Measurements from ENCODE around the gene TRIM27. TPM values are rescaled to one million over a fixed set of nuclear protein-coding genes. Genes with fewer than 3 reads are reported as not detected.

TRIM27 gene
- total RNA-seq, 4 donors from 2014 or later, result 30.0 to 48.0 (median 40.2) TPM

DNA sequence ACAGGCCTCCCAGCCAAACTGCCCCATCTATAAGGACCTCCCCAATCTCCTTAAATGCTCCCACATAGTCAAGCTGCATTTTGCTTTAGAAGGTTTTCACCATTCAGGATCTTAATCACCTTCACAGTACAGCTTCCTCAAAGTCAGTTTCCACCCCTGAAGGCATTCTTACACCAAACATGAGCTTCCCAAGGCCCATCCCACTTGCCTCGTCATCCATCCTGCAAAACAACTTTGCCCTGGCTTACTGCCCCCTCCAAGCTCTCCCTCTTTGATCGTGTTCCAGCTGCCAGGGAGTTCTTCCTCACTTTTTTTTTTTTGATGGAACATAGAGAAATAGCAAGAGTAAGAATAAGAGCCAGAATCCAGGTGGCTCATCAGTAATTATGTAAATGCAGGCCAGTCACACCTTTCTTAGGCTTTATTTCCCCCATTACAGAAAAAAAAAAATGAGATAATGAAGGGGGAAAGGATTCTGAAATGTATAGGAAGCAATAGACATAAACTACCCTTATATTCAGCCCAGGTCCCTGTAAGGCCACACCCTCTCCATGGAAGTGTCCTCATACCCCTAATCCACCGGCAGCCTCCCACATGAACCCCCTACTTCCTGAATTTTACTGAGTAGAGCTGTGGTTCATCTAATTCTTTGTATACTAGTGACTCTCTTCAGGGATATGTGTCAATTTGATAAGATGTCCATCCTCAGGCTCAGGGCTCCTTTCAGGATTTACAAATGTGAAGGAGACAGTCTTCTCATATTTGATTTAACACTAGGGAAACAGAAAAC is 12.7 kb downstream of the TRIM27 start:
- Histone ChIP-seq H3K36me3 (peaks cover 89% of the 10 kb centered on the region), H3K27ac (no peak overlapping the region), H3K4me3 (no peak overlapping the region), H3K4me1 (peaks cover 3% of the 10 kb centered on the region), H3K9me3 (no peaks in the 10 kb centered on the region), H3K27me3 (no peaks in the 10 kb centered on the region)
- TF ChIP-seq POLR2A (IDR thresholded peaks at IDR 0.05) (no peak), POLR2AphosphoS5 (IDR thresholded peaks at IDR 0.05) (no peak), EP300 (IDR thresholded peaks at IDR 0.05) (no peak)
- TF ChIP-seq, protein P1, sequence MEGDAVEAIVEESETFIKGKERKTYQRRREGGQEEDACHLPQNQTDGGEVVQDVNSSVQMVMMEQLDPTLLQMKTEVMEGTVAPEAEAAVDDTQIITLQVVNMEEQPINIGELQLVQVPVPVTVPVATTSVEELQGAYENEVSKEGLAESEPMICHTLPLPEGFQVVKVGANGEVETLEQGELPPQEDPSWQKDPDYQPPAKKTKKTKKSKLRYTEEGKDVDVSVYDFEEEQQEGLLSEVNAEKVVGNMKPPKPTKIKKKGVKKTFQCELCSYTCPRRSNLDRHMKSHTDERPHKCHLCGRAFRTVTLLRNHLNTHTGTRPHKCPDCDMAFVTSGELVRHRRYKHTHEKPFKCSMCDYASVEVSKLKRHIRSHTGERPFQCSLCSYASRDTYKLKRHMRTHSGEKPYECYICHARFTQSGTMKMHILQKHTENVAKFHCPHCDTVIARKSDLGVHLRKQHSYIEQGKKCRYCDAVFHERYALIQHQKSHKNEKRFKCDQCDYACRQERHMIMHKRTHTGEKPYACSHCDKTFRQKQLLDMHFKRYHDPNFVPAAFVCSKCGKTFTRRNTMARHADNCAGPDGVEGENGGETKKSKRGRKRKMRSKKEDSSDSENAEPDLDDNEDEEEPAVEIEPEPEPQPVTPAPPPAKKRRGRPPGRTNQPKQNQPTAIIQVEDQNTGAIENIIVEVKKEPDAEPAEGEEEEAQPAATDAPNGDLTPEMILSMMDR (IDR thresholded peaks at IDR 0.05), result no peak
- DNase-seq (ENCODE audit: low spot score in 2 of 2), result no peak
- WGBS, result 46% methylated on average over 3 of the region's 3 CpGs

DNA sequence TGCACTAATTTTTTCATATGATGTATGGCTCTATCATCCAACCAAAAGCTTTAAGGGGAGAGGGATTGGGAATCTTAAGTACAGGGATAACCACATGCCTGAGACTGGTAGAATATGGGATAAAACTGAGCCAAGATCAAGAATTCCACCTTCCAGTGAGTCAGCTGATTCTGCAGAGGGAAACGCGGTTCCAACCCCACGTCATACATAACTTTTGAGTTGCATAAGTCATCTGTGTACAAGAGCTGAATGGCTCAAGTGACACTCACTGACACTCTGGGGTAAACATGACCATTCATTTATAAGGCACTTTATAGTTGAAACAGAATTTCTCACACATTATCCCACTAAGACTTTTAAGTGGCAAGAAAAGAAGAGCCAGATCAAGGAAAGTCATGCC is 16.4 kb downstream of the TRIM27 start:
- H3K4me3 ChIP-seq, result no peak overlapping the region
- H3K4me1 ChIP-seq, result peaks cover 3% of the 10 kb centered on the region
- no peak for DNase-seq (ENCODE audit: low spot score in 2 of 2)
- no peaks in the 10 kb centered on the region for H3K27me3 ChIP-seq
- no peaks in the 10 kb centered on the region for H3K9me3 ChIP-seq
- TF ChIP-seq EP300 (IDR thresholded peaks at IDR 0.05) (no peak), POLR2A (IDR thresholded peaks at IDR 0.05) (no peak), POLR2AphosphoS5 (IDR thresholded peaks at IDR 0.05) (no peak)
- TF ChIP-seq, protein P1 (IDR thresholded peaks at IDR 0.05), result no peak
- H3K27ac ChIP-seq, result no peak overlapping the region
- peaks cover 92% of the 10 kb centered on the region for H3K36me3 ChIP-seq
- 90% methylated on average over 3 of the region's 3 CpGs for WGBS

DNA sequence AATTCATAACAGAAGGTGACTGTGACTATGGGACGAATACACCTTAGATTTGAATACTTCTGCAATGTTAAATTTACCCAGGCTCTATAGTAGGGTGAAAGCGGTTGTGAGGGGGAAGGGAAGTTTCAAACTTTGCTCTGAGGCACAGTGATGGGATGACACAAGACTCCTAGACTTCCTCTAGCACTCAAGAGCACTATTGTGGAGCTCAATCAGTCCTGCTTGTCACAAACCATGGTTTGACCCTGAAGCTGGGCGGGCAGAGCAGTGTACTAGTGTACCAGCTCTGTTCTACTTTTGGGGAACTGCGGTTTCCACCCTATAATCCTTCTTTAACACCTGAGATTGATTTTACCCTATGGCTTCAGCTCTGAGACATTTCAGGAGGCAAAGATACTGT is 17.1 kb downstream of the TRIM27 start:
- H3K36me3 ChIP-seq, result peaks cover 89% of the 10 kb centered on the region
- H3K4me3 ChIP-seq, result no peak overlapping the region
- no peaks in the 10 kb centered on the region for H3K27me3 ChIP-seq
- no peak for DNase-seq (ENCODE audit: low spot score in 2 of 2)
- 88% methylated on average over 4 of the region's 4 CpGs for WGBS
- TF ChIP-seq POLR2AphosphoS5 (IDR thresholded peaks at IDR 0.05) (no peak), EP300 (IDR thresholded peaks at IDR 0.05) (no peak), POLR2A (IDR thresholded peaks at IDR 0.05) (no peak)
- TF ChIP-seq, protein P1 (IDR thresholded peaks at IDR 0.05), result no peak
- H3K9me3 ChIP-seq, result no peaks in the 10 kb centered on the region
- H3K27ac ChIP-seq, result no peak overlapping the region
- H3K4me1 ChIP-seq, result peaks cover 3% of the 10 kb centered on the region

DNA sequence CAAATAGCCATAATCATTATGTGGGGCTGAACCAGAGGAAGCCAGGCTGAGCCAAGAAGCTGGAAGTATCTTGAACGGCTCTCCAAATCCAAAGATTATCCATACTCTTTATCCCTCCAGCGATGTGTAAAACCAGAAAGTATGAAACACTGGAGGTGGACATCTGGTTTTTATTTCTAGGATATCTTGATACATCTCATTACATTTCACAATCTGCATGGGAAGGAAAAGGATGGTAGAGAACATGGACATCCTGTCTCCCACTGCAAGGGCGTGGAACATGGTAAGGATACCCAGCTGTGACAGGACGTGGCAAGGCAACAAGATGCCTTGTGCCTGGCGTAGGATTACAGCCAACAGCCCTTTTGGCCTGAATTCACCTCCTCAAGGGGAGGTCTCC is 20.1 kb downstream of the TRIM27 start:
- no peak for DNase-seq (ENCODE audit: low spot score in 2 of 2)
- H3K27ac ChIP-seq, result no peak overlapping the region
- no peaks in the 10 kb centered on the region for H3K4me1 ChIP-seq
- peaks cover 77% of the 10 kb centered on the region for H3K36me3 ChIP-seq
- WGBS, result 87% methylated on average over 5 of the region's 5 CpGs
- H3K4me3 ChIP-seq, result no peak overlapping the region
- H3K9me3 ChIP-seq, result no peaks in the 10 kb centered on the region
- TF ChIP-seq POLR2A (IDR thresholded peaks at IDR 0.05) (no peak), POLR2AphosphoS5 (IDR thresholded peaks at IDR 0.05) (no peak), EP300 (IDR thresholded peaks at IDR 0.05) (no peak)
- TF ChIP-seq, protein P1 (IDR thresholded peaks at IDR 0.05), result no peak
- no peaks in the 10 kb centered on the region for H3K27me3 ChIP-seq

DNA sequence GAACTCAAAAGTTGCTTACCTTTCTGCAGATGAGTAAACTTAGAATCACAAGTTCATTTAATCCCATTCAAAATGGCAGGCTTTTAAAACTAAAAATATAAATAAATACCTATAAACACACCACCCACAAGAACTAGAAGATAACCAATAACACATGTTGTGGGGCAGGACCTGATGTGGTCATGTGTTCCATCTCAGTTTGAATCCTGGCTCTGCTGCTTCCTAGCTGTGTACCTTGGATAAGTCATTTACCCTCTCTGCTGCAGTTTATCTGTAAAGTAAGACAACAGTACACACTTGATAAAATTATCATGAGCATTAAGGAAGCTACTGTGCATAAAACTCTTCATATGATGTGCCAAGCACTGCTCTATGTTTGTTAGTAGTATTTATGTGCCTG is 22.0 kb downstream of the TRIM27 start:
- no peaks in the 10 kb centered on the region for H3K27me3 ChIP-seq
- no peak overlapping the region for H3K4me3 ChIP-seq
- no peak for DNase-seq (ENCODE audit: low spot score in 2 of 2)
- H3K9me3 ChIP-seq, result no peaks in the 10 kb centered on the region
- no peak overlapping the region for H3K27ac ChIP-seq
- H3K36me3 ChIP-seq, result peaks cover 59% of the 10 kb centered on the region
- TF ChIP-seq EP300 (IDR thresholded peaks at IDR 0.05), result no peak
- TF ChIP-seq, protein P1 (IDR thresholded peaks at IDR 0.05), result no peak
- no peak for TF ChIP-seq POLR2A (IDR thresholded peaks at IDR 0.05)
- TF ChIP-seq POLR2AphosphoS5 (IDR thresholded peaks at IDR 0.05), result no peak
- peaks cover 9% of the 10 kb centered on the region for H3K4me1 ChIP-seq
